Measurements from ENCODE around the gene PTPN7.

PTPN7 gene

DNA sequence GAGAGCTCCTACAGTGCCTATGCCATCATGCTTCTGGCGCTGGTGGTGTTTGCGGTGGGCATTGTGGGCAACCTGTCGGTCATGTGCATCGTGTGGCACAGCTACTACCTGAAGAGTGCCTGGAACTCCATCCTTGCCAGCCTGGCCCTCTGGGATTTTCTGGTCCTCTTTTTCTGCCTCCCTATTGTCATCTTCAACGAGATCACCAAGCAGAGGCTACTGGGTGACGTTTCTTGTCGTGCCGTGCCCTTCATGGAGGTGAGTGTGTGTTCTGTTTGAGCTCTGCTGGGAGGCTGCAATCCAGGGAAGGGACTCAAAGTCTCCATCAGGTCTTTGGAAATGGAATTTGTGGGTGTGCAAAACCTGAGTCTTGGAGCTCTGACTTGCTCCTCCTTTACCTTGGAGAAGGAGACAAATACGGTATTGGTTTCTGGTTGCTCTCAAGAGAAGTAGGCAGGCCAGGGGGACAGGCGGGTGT is 37.0 kb downstream of the PTPN7 start:
- no peak for TF ChIP-seq EZH2 (IDR thresholded peaks at IDR 0.05; ENCODE audit: borderline replicate concordance, low read length)
- TF ChIP-seq, protein P1, sequence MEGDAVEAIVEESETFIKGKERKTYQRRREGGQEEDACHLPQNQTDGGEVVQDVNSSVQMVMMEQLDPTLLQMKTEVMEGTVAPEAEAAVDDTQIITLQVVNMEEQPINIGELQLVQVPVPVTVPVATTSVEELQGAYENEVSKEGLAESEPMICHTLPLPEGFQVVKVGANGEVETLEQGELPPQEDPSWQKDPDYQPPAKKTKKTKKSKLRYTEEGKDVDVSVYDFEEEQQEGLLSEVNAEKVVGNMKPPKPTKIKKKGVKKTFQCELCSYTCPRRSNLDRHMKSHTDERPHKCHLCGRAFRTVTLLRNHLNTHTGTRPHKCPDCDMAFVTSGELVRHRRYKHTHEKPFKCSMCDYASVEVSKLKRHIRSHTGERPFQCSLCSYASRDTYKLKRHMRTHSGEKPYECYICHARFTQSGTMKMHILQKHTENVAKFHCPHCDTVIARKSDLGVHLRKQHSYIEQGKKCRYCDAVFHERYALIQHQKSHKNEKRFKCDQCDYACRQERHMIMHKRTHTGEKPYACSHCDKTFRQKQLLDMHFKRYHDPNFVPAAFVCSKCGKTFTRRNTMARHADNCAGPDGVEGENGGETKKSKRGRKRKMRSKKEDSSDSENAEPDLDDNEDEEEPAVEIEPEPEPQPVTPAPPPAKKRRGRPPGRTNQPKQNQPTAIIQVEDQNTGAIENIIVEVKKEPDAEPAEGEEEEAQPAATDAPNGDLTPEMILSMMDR (IDR thresholded peaks at IDR 0.05; ENCODE audit: low read length), result no peak
- H3K9me3 ChIP-seq (ENCODE audit: low read length), result no peaks in the 10 kb centered on the region
- no peaks in the 10 kb centered on the region for H3F3A ChIP-seq (ENCODE audit: insufficient read depth, low read length)
- H3K4me2 ChIP-seq (ENCODE audit: low read length), result no peak overlapping the region
- H3K9ac ChIP-seq (ENCODE audit: low read length), result no peak overlapping the region
- peaks cover 4% of the 10 kb centered on the region for H3K27me3 ChIP-seq (ENCODE audit: insufficient read depth, low read length)
- H2AFZ ChIP-seq (ENCODE audit: low read length), result no peak overlapping the region
- no peaks in the 10 kb centered on the region for H3K36me3 ChIP-seq (ENCODE audit: insufficient read depth, low read length)
- H3K27ac ChIP-seq (ENCODE audit: low read depth, low read length, poor library complexity, severe bottlenecking), result no peak overlapping the region
- no peaks in the 10 kb centered on the region for H3K79me2 ChIP-seq (ENCODE audit: insufficient read depth, low read length)
- no peaks in the 10 kb centered on the region for H3K9me2 ChIP-seq (ENCODE audit: low read depth, low read length)
- H4K20me1 ChIP-seq (ENCODE audit: insufficient read depth, low read length), result no peaks in the 10 kb centered on the region
- H3K4me1 ChIP-seq (ENCODE audit: insufficient read depth, low read length, severe bottlenecking), result no peaks in the 10 kb centered on the region
- H3K4me3 ChIP-seq (ENCODE audit: low read depth, low read length, poor library complexity, severe bottlenecking), result no peak overlapping the region

DNA sequence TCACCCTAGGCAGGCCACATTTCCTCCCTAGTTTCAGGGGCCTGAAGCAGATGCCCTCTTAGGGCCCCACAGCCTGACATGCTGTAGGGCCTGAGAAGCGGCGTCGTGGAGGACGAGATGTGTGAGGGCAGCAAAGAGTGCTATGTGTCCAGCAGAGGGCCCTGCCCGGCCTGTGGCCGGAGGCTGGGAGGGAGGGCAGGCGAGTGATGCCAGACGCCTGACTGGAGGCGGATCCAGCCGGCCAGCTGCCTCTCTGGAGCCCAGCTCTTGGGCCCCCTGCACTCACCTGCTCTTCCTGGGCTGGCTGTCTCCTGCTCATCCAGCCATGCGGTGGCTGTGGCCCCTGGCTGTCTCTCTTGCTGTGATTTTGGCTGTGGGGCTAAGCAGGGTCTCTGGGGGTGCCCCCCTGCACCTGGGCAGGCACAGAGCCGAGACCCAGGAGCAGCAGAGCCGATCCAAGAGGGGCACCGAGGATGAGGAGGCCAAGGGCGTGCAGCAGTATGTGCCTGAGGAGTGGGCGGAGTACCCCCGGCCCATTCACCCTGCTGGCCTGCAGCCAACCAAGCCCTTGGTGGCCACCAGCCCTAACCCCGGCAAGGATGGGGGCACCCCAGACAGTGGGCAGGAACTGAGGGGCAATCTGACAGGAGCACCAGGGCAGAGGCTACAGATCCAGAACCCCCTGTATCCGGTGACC is 37.6 kb downstream of the PTPN7 start, which contains the start of gene GPR37L1:
TSS of gene GPR37L1 (plus strand) at position 279 of the 697 bp plus-strand sequence. CDS start at position 326, 47 bp downstream.
- no peak within 1 kb of the TSS for H2AFZ ChIP-seq (ENCODE audit: low read length)

DNA sequence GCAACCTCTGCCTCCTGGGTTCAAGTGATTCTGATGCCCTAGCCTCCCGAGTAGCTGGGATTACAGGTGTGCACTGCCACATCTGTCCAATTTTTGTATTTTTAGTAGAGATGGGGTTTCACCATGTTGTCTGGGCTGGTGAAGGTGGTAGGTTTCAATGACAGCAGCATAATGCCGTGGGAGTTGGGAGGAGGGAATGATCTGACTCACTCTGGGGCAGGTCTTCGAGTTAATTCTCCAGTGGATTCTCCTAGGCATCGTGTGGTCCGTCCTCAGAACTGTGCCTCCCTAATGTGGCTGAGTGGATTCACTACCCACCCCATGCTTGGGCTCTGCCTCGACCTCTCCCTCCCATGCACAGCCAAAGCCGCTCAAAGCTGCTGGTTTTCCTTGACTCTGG is 39.4 kb downstream of the PTPN7 start:
- no peak overlapping the region for H3K4me3 ChIP-seq (ENCODE audit: low read depth, low read length, poor library complexity, severe bottlenecking)
- peaks cover 4% of the 10 kb centered on the region for H3K27me3 ChIP-seq (ENCODE audit: insufficient read depth, low read length)
- H3K4me2 ChIP-seq (ENCODE audit: low read length), result no peak overlapping the region
- H2AFZ ChIP-seq (ENCODE audit: low read length), result no peak overlapping the region
- TF ChIP-seq EZH2 (IDR thresholded peaks at IDR 0.05; ENCODE audit: borderline replicate concordance, low read length), result no peak
- TF ChIP-seq, protein P1 (IDR thresholded peaks at IDR 0.05; ENCODE audit: low read length), result no peak
- no peaks in the 10 kb centered on the region for H3K36me3 ChIP-seq (ENCODE audit: insufficient read depth, low read length)
- no peaks in the 10 kb centered on the region for H4K20me1 ChIP-seq (ENCODE audit: insufficient read depth, low read length)
- H3K9me2 ChIP-seq (ENCODE audit: low read depth, low read length), result no peaks in the 10 kb centered on the region
- no peaks in the 10 kb centered on the region for H3F3A ChIP-seq (ENCODE audit: insufficient read depth, low read length)
- H3K9me3 ChIP-seq (ENCODE audit: low read length), result no peaks in the 10 kb centered on the region
- no peaks in the 10 kb centered on the region for H3K4me1 ChIP-seq (ENCODE audit: insufficient read depth, low read length, severe bottlenecking)
- no peak overlapping the region for H3K9ac ChIP-seq (ENCODE audit: low read length)
- no peak overlapping the region for H3K27ac ChIP-seq (ENCODE audit: low read depth, low read length, poor library complexity, severe bottlenecking)
- H3K79me2 ChIP-seq (ENCODE audit: insufficient read depth, low read length), result no peaks in the 10 kb centered on the region

More for the DNA sequence above, 37.6 kb downstream of the PTPN7 start, which contains the start of gene GPR37L1:
- no peak within 1 kb of the TSS for H3K4me2 ChIP-seq (ENCODE audit: low read length)
- no peaks in the 10 kb centered on the region for H4K20me1 ChIP-seq (ENCODE audit: insufficient read depth, low read length)
- no peak within 1 kb of the TSS for H3K4me3 ChIP-seq (ENCODE audit: low read depth, low read length, poor library complexity, severe bottlenecking)
- H3K36me3 ChIP-seq (ENCODE audit: insufficient read depth, low read length), result no peaks in the 10 kb centered on the region
- H3F3A ChIP-seq (ENCODE audit: insufficient read depth, low read length), result no peaks in the 10 kb centered on the region
- peaks cover 4% of the 10 kb centered on the region for H3K27me3 ChIP-seq (ENCODE audit: insufficient read depth, low read length)
- H3K9me3 ChIP-seq (ENCODE audit: low read length), result no peaks in the 10 kb centered on the region
- H3K27ac ChIP-seq (ENCODE audit: low read depth, low read length, poor library complexity, severe bottlenecking), result no peak within 1 kb of the TSS
- no peaks in the 10 kb centered on the region for H3K9me2 ChIP-seq (ENCODE audit: low read depth, low read length)
- H3K79me2 ChIP-seq (ENCODE audit: insufficient read depth, low read length), result no peaks in the 10 kb centered on the region
- TF ChIP-seq EZH2 (IDR thresholded peaks at IDR 0.05; ENCODE audit: borderline replicate concordance, low read length), result no peak
- TF ChIP-seq, protein P1 (IDR thresholded peaks at IDR 0.05; ENCODE audit: low read length), result no peak
- H3K4me1 ChIP-seq (ENCODE audit: insufficient read depth, low read length, severe bottlenecking), result no peaks in the 10 kb centered on the region
- H3K9ac ChIP-seq (ENCODE audit: low read length), result no peak within 1 kb of the TSS
